ENCODE results near the gene AGXT2. TPM values are rescaled to one million over a fixed set of nuclear protein-coding genes. Genes with fewer than 3 reads are reported as not detected.

AGXT2 gene
- total RNA-seq, 1 experiment from 2014 or later, result not detected

DNA sequence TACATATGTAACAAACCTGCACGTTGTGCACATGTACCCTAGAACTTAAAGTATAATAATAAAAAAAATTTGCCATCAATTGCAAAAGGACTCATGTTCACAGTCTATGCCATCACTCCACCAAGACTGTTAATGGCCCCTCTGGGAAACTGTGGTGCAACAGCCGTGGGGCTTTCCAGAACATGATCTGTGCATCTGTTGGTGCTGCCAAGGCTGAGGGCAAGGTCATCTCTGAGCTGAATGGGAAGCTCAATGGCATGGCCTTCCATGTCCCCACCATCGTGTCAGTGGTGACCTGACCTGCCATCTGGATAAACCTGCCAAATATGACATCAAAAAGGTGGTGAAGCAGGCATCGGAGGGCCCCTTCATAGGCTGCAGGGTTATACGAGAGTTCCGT is 33.4 kb upstream of the AGXT2 start:
- Mint-ChIP-seq H3K4me1 (no peaks in the 10 kb centered on the region), H3K27ac (no peak overlapping the region; a peak in 1 of 7 replicates), H3K36me3 (ENCODE audit: insufficient read depth in 1 of 3, low read depth in 3 of 3) (peaks cover 0 to 3% (median 0%) of the 10 kb centered on the region in 3 experiments; a peak in 2 of 7 replicates), H3K4me3 (no peak overlapping the region), H3K9me3 (peaks cover 0 to 2% of the 10 kb centered on the region in 2 experiments; a peak in 2 of 5 replicates), H3K27me3 (ENCODE audit: low read depth) (peaks cover 4% of the 10 kb centered on the region)
- H2BK15ac ChIP-seq (ENCODE audit: low read depth, low read length), result no peak overlapping the region
- no peak overlapping the region for H4K8ac ChIP-seq (replicated peaks; ENCODE audit: insufficient read length, low read depth, low read length)
- H2BK12ac ChIP-seq (ENCODE audit: insufficient read length, low read depth, low read length), result no peak overlapping the region
- H2AK5ac ChIP-seq (ENCODE audit: insufficient read length, low read length), result no peak overlapping the region
- H3K56ac ChIP-seq (ENCODE audit: insufficient read length, low read depth, low read length), result no peak overlapping the region
- no peak overlapping the region for H2BK20ac ChIP-seq (ENCODE audit: low read depth, low read length, poor library complexity, severe bottlenecking)
- no peak overlapping the region for H3K9ac ChIP-seq (ENCODE audit: extremely low read depth, insufficient read length, low read length)
- H2BK5ac ChIP-seq (ENCODE audit: insufficient read length, low read length), result no peak overlapping the region
- DNase-seq, result no peak
- no peaks in the 10 kb centered on the region for H4K20me1 ChIP-seq (ENCODE audit: control insufficient read depth, insufficient read depth, insufficient read length)
- no peaks in the 10 kb centered on the region for H3K79me2 ChIP-seq (ENCODE audit: insufficient read depth, low read length)
- no peak overlapping the region for H3K14ac ChIP-seq (ENCODE audit: insufficient read depth, low read length)
- TF ChIP-seq, protein P1, sequence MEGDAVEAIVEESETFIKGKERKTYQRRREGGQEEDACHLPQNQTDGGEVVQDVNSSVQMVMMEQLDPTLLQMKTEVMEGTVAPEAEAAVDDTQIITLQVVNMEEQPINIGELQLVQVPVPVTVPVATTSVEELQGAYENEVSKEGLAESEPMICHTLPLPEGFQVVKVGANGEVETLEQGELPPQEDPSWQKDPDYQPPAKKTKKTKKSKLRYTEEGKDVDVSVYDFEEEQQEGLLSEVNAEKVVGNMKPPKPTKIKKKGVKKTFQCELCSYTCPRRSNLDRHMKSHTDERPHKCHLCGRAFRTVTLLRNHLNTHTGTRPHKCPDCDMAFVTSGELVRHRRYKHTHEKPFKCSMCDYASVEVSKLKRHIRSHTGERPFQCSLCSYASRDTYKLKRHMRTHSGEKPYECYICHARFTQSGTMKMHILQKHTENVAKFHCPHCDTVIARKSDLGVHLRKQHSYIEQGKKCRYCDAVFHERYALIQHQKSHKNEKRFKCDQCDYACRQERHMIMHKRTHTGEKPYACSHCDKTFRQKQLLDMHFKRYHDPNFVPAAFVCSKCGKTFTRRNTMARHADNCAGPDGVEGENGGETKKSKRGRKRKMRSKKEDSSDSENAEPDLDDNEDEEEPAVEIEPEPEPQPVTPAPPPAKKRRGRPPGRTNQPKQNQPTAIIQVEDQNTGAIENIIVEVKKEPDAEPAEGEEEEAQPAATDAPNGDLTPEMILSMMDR (conservative IDR thresholded peaks at IDR 0.05), result no peak
- no peak overlapping the region for H4K91ac ChIP-seq (ENCODE audit: insufficient read length, low read depth, low read length)
- H3K23ac ChIP-seq (ENCODE audit: insufficient read length, low read depth, low read length), result no peak overlapping the region
- no peak overlapping the region for H2AFZ ChIP-seq (ENCODE audit: low read length)
- H3K4me2 ChIP-seq (ENCODE audit: insufficient read depth, insufficient read length, low read length), result no peak overlapping the region
- H3K4ac ChIP-seq (ENCODE audit: low read depth, low read length), result no peak overlapping the region
- WGBS (ENCODE audit: extremely low coverage, insufficient read length, low lambda C conversion rate), result no CpG with 5 or more reads among the region's 6 CpGs
- H4K5ac ChIP-seq (ENCODE audit: insufficient read length, low read depth, low read length), result no peak overlapping the region
- H2BK120ac ChIP-seq (ENCODE audit: low read depth, low read length, poor library complexity, severe bottlenecking), result no peak overlapping the region
- no peaks in the 10 kb centered on the region for H3K4me1 ChIP-seq (ENCODE audit: insufficient read depth, low read length)
- no peaks in the 10 kb centered on the region for H3K23me2 ChIP-seq (ENCODE audit: insufficient read length, low read depth, low read length, poor library complexity, severe bottlenecking)
- no peak overlapping the region for H3K18ac ChIP-seq (ENCODE audit: insufficient read length, low read depth, low read length)
- H3T11ph ChIP-seq (ENCODE audit: low read length), result no peak overlapping the region
- no peaks in the 10 kb centered on the region for H3K9me3 ChIP-seq (ENCODE audit: control insufficient read depth, low read depth, low read length)
- no peak overlapping the region for H3K27ac ChIP-seq (ENCODE audit: insufficient read length, low read depth, low read length)
- no peaks in the 10 kb centered on the region; the same call in 1 of the 2 replicates for H3K27me3 ChIP-seq (ENCODE audit: insufficient read depth, low read length)
- H3K79me1 ChIP-seq (ENCODE audit: insufficient read depth, low read depth, low read length, poor library complexity, severe bottlenecking), result no peaks in the 10 kb centered on the region

Data from H9 (cell line).